Fibroblast of villous mesenchyme (primary cell): ENCODE results near the gene IFITM5. TPM values are rescaled to one million over a fixed set of nuclear protein-coding genes. Genes with fewer than 3 reads are reported as not detected.
A peak's percentile ranks its signal among the peaks of the same experiment; 100 is the strongest.

Source experiments
- DNase-seq: peaks from one replicate; pipeline ENCODE4 v3.0.0-alpha.2; 2010; ENCODE audit warnings: low read depth
- H3K4me3 ChIP-seq: 2 replicates; pipeline ENCODE4 v1.5.1; 2011; ENCODE audit warnings: low read depth, mild to moderate bottlenecking, low read length
- CTCF ChIP-seq: IDR thresholded peaks from 2 replicates; pipeline ENCODE4 v1.5.1; 2012; ENCODE audit warnings: low read depth, mild to moderate bottlenecking, low read length; ENCODE audit not compliant: insufficient read depth
- total RNA-seq: library from RNA; depleted of rRNA; stranded (reverse); fragments of >200 nt; gene quantifications from 2 replicates; pipeline ENCODE4 v1.2.3, GENCODE V29; 2012

Gene IFITM5
- total RNA-seq, 1 donor, result not detected

- H3K4me3 ChIP-seq, result no peak overlapping the region
- TF ChIP-seq CTCF, result no peak
- no peak for DNase-seq
Measured at GRCh38 chr11:270451-271318, 28.6 kb downstream of the IFITM5 start.

GRCh38 chr11:269146-269890 is 30.0 kb downstream of the IFITM5 start:
- DNase-seq, result peak; percentile 64
- no peak for TF ChIP-seq CTCF
- peak overlapping the region; percentile 38 for H3K4me3 ChIP-seq

GRCh38 chr11:268716-269145 is 30.6 kb downstream of the IFITM5 start:
- H3K4me3 ChIP-seq, result peak overlapping the region; percentile 38
- DNase-seq, result peak; percentile 86

GRCh38 chr11:267491-267994 is 31.8 kb downstream of the IFITM5 start:
- TF ChIP-seq CTCF, result no peak
- H3K4me3 ChIP-seq, result no peak overlapping the region
- no peak for DNase-seq

GRCh38 chr11:266676-267439 is 32.5 kb downstream of the IFITM5 start:
- no peak for TF ChIP-seq CTCF
- H3K4me3 ChIP-seq, result no peak overlapping the region
- peak; percentile 19 for DNase-seq

GRCh38 chr11:261624-262023 is 37.7 kb downstream of the IFITM5 start:
- DNase-seq, result no peak
- no peak for TF ChIP-seq CTCF
- H3K4me3 ChIP-seq, result no peak overlapping the region

GRCh38 chr11:259413-259812 is 39.9 kb downstream of the IFITM5 start:
- TF ChIP-seq CTCF, result no peak
- DNase-seq, result no peak
- no peak overlapping the region for H3K4me3 ChIP-seq
